GM19395 (cell line): ENCODE data around the gene DAB2IP.

Source experiments
- ATAC-seq: cut with Tn5 transposase; IDR thresholded peaks from one replicate; pipeline ENCODE4 v1.9.1; 2021; ENCODE audit warnings: mild to moderate bottlenecking, moderate library complexity; ENCODE audit not compliant: unreplicated experiment

The DAB2IP gene

GRCh38 chr9:121827251-121827967 lies 176.0 kb downstream of the DAB2IP start:
- no peak for ATAC-seq

- ATAC-seq, result no peak
Observed at GRCh38 chr9:121830441-121831140, 179.2 kb downstream of the DAB2IP start.

- no peak for ATAC-seq
Observed at GRCh38 chr9:121831869-121832268, 180.4 kb downstream of the DAB2IP start.

- no peak for ATAC-seq
Observed at GRCh38 chr9:121833061-121833460, 181.6 kb downstream of the DAB2IP start.
